Endothelial cell of umbilical vein (primary cell): ENCODE measurements around the gene PPP1R7.

Source experiments
- EZH2 ChIP-seq: IDR thresholded peaks from 2 replicates; pipeline ENCODE4 v1.6.1; 2012; ENCODE audit warnings: borderline replicate concordance, low read depth, mild to moderate bottlenecking, moderate library complexity, low read length, inconsistent platforms; ENCODE audit not compliant: severe bottlenecking
- JUN ChIP-seq: IDR thresholded peaks from 2 replicates; pipeline ENCODE4 v1.6.1; 2011; ENCODE audit warnings: borderline replicate concordance, low read depth; ENCODE audit not compliant: insufficient read length, insufficient read depth
- POLR2A ChIP-seq: IDR thresholded peaks from 2 replicates; pipeline ENCODE4 v1.6.1; 2012; ENCODE audit warnings: low read depth, mild to moderate bottlenecking, control low read depth, low read length
- POLR2AphosphoS5 ChIP-seq: IDR thresholded peaks from 2 replicates; pipeline ENCODE4 v1.6.1; 2012; ENCODE audit warnings: low read depth, mild to moderate bottlenecking, control low read depth, low read length, moderate library complexity; ENCODE audit not compliant: insufficient read depth
- TF ChIP-seq, protein P1 (sequence below), 2 donors: IDR thresholded peaks; 1 replicate in 1 of 2; 2 replicates in 1 of 2; pipeline ENCODE4 v1.5.1; 2011; ENCODE audit warnings: low read length in 2 of 2, mild to moderate bottlenecking in 2 of 2, moderate library complexity in 2 of 2, control low read depth in 1 of 2, inconsistent platforms in 1 of 2, low read depth in 1 of 2; ENCODE audit not compliant: insufficient read depth in 1 of 2; ENCODE audit errors: extremely low read depth in 1 of 2

DNA sequence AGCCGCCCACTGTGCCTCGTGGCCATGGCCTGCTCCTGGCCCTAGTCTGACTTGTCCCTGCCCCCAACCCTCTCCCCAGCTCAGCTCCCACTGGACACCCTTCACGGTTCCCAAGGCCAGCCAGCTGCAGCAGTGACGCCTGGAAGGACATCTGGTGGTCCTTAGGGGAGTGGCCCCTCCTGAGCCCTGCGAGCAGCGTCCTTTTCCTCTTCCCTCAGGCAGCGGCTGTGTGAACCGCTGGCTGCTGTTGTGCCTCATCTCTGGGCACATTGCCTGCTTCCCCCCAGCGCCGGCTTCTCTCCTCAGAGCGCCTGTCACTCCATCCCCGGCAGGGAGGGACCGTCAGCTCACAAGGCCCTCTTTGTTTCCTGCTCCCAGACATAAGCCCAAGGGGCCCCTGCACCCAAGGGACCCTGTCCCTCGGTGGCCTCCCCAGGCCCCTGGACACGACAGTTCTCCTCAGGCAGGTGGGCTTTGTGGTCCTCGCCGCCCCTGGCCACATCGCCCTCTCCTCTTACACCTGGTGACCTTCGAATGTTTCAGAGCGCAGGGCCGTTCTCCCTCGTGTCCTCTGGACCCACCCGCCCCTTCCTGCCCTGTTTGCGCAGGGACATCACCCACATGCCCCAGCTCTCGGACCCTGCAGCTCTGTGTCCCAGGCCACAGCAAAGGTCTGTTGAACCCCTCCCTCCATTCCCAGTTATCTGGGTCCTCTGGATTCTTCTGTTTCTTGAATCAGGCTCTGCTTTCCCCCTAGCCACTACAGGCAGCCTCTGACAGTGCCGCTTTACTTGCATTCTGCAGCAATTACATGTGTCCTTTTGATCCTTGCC lies 74.0 kb downstream of the PPP1R7 start:
- TF ChIP-seq JUN (no peak), EZH2 (no peak), POLR2AphosphoS5 (peak; percentile 9), POLR2A (no peak)
- TF ChIP-seq, protein P1, sequence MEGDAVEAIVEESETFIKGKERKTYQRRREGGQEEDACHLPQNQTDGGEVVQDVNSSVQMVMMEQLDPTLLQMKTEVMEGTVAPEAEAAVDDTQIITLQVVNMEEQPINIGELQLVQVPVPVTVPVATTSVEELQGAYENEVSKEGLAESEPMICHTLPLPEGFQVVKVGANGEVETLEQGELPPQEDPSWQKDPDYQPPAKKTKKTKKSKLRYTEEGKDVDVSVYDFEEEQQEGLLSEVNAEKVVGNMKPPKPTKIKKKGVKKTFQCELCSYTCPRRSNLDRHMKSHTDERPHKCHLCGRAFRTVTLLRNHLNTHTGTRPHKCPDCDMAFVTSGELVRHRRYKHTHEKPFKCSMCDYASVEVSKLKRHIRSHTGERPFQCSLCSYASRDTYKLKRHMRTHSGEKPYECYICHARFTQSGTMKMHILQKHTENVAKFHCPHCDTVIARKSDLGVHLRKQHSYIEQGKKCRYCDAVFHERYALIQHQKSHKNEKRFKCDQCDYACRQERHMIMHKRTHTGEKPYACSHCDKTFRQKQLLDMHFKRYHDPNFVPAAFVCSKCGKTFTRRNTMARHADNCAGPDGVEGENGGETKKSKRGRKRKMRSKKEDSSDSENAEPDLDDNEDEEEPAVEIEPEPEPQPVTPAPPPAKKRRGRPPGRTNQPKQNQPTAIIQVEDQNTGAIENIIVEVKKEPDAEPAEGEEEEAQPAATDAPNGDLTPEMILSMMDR (IDR thresholded peaks at IDR 0.05; ENCODE audit: extremely low read depth in 1 of 2, insufficient read depth in 1 of 2, low read depth in 1 of 2, low read length in 2 of 2) = peak in 1 of 2 donors; percentile 3
